NOMO-1 treated with dmso at 0.1 percent for 144 hours (cell line): ENCODE results near the gene STIM1.
A peak's percentile ranks its signal among the peaks of the same experiment; 100 is the strongest.
"Not testable (repeated sequence)": the region's sequence is repeated elsewhere in the genome, so short reads cannot be mapped to it uniquely, and the experiment has no call there.

Experiments
- DNase-seq: peaks from one replicate; lab custom pipeline; 2025; ENCODE audit not compliant: unreplicated experiment; lab: John Stamatoyannopoulos, UW

Gene STIM1

GRCh38 chr11:3879967-3880542 lies 24.6 kb downstream of the STIM1 start:
- DNase-seq: no peak

GRCh38 chr11:3880724-3881123 lies 25.3 kb downstream of the STIM1 start:
- DNase-seq: no peak

GRCh38 chr11:3882655-3883054 lies 27.2 kb downstream of the STIM1 start:
- no peak for DNase-seq

- DNase-seq: no peak
These were observed 30.4 kb downstream of the STIM1 start for GRCh38 chr11:3885855-3886254.

GRCh38 chr11:3886985-3887384 lies 31.5 kb downstream of the STIM1 start:
- no peak for DNase-seq

GRCh38 chr11:3888876-3889275 lies 33.4 kb downstream of the STIM1 start:
- DNase-seq: no peak

GRCh38 chr11:3890014-3890413 lies 34.5 kb downstream of the STIM1 start:
- no peak for DNase-seq

- no peak for DNase-seq
These were observed 35.3 kb downstream of the STIM1 start for GRCh38 chr11:3890806-3891205.

GRCh38 chr11:3891751-3892150 lies 36.3 kb downstream of the STIM1 start:
- DNase-seq: no peak

GRCh38 chr11:3892156-3892555 lies 36.7 kb downstream of the STIM1 start:
- DNase-seq: no peak

- DNase-seq: no peak
These were observed 37.8 kb downstream of the STIM1 start for GRCh38 chr11:3893311-3893710.

- DNase-seq: peak; percentile 94
These were observed 38.8 kb downstream of the STIM1 start for GRCh38 chr11:3894128-3894731.

- no peak for DNase-seq
These were observed 41.2 kb downstream of the STIM1 start for GRCh38 chr11:3896644-3897043.

GRCh38 chr11:3900230-3900629 lies 44.8 kb downstream of the STIM1 start:
- DNase-seq: not testable (repeated sequence)

- no peak for DNase-seq
These were observed 46.0 kb downstream of the STIM1 start for GRCh38 chr11:3901249-3902025.

- no peak for DNase-seq
These were observed 47.0 kb downstream of the STIM1 start for GRCh38 chr11:3902441-3902840.

- peak; percentile 33 for DNase-seq
These were observed 47.9 kb downstream of the STIM1 start for GRCh38 chr11:3903207-3903896.

GRCh38 chr11:3904228-3904627 lies 48.8 kb downstream of the STIM1 start:
- no peak for DNase-seq

- DNase-seq: peak; percentile 83
These were observed 49.9 kb downstream of the STIM1 start for GRCh38 chr11:3905080-3905953.

- no peak for DNase-seq
These were observed 50.7 kb downstream of the STIM1 start for GRCh38 chr11:3906166-3906565.

GRCh38 chr11:3907590-3907989 lies 52.1 kb downstream of the STIM1 start:
- DNase-seq: no peak
